ENCODE data around the gene POLH. TPM values are rescaled to one million over a fixed set of nuclear protein-coding genes. Genes with fewer than 3 reads are reported as not detected.

Gene POLH
- total and polyA plus RNA-seq, 10 of the 15 experiments (the other 5 are each of a cell fraction or from before 2014, with no cell fraction given) = 5.5 to 33.6 (median 18.6) TPM

DNA sequence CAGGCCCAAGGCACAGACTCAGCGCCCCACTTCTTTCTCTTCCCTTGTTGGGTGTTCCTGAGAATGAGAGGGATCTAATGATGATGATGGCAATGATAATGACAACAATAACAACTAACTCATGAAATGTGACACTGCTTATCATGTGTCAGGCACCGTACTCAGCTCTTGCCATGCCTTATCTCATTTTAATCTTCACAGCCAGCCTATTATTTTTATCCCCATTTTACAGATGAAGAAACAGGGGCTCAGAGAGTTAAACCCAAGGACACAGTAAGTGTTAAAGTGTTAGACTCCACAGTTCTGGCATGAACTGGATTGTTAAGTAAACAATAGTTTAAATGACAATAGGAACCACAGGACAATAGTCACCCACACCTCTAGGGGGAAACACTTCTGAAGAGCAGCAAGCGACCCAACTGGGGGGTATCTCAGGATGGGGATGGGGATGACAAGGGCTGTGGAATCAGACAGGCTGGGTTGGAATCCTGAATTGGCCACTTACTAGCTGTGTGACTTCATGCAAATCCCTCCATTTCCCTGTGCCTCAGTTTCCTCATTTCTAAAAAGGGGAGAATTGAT, 81.3 kb downstream of the POLH start:
- Histone ChIP-seq H3K4me1 (ENCODE audit: control insufficient read depth, insufficient read depth, low read length) (peaks cover 6% of the 10 kb centered on the region), H3K4me2 (ENCODE audit: control insufficient read depth, insufficient read depth) (no peak overlapping the region), H3K79me2 (ENCODE audit: control insufficient read depth, insufficient read depth, low read length) (no peaks in the 10 kb centered on the region), H3K36me3 (ENCODE audit: control insufficient read depth in 2 of 2, insufficient read depth in 2 of 2, low read length in 1 of 2) (no peaks in the 10 kb centered on the region), H3K27me3 (replicated peaks in 1 of 2; ENCODE audit: control insufficient read depth in 2 of 2, insufficient read depth in 2 of 2, low read length in 1 of 2) (no peaks in the 10 kb centered on the region), H4K20me1 (ENCODE audit: control insufficient read depth, insufficient read depth) (no peaks in the 10 kb centered on the region), H3K9ac (ENCODE audit: control insufficient read depth, insufficient read depth, low read length) (no peak overlapping the region), H3K27ac (ENCODE audit: control insufficient read depth, insufficient read depth) (no peak overlapping the region), H3K4me3 (no peak overlapping the region), H3K9me3 (replicated peaks; ENCODE audit: control insufficient read depth, insufficient read depth, low read length) (peaks cover 5% of the 10 kb centered on the region; the same call in 2 of the 3 replicates), H2AFZ (ENCODE audit: control insufficient read depth, low read depth, low read length) (no peak overlapping the region)
- 73% methylated on average over 3 of the region's 3 CpGs for WGBS (ENCODE audit: insufficient coverage, insufficient replicate concordance, low lambda C conversion rate, missing lambda C conversion rate)
- DNase-seq (ENCODE audit: low read depth, low spot score) (no peak), FAIRE-seq (no peak), ATAC-seq (no peak)
- ChIA-PET CTCF (interaction anchor here (1.8 kb wide), 1 partner anchor 9 kb away, joined by 4 read pairs; no protein-coding TSS in a partner anchor), SMC1A (ENCODE audit: uncharacterized antibody, unreplicated experiment) (interaction anchor here (0.7 to 1.7 kb wide), 2 partner anchors 9 to 49 kb away, joined by 3 to 7 read pairs; no protein-coding TSS in a partner anchor), RAD21 (ENCODE audit: unreplicated experiment) (interaction anchor here (1.3 to 1.4 kb wide), 2 partner anchors 9 to 28 kb away, joined by 3 to 4 read pairs; partner anchors contain the start of gene GTPBP2), POLR2A (interaction anchor here (1.1 kb wide), 1 partner anchor 410 kb away, joined by 3 read pairs; no protein-coding TSS in a partner anchor)
- TF ChIP-seq, protein P1, sequence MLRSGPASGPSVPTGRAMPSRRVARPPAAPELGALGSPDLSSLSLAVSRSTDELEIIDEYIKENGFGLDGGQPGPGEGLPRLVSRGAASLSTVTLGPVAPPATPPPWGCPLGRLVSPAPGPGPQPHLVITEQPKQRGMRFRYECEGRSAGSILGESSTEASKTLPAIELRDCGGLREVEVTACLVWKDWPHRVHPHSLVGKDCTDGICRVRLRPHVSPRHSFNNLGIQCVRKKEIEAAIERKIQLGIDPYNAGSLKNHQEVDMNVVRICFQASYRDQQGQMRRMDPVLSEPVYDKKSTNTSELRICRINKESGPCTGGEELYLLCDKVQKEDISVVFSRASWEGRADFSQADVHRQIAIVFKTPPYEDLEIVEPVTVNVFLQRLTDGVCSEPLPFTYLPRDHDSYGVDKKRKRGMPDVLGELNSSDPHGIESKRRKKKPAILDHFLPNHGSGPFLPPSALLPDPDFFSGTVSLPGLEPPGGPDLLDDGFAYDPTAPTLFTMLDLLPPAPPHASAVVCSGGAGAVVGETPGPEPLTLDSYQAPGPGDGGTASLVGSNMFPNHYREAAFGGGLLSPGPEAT (IDR thresholded peaks at IDR 0.05; ENCODE audit: low read depth) = no peak
- TF ChIP-seq, protein P2, sequence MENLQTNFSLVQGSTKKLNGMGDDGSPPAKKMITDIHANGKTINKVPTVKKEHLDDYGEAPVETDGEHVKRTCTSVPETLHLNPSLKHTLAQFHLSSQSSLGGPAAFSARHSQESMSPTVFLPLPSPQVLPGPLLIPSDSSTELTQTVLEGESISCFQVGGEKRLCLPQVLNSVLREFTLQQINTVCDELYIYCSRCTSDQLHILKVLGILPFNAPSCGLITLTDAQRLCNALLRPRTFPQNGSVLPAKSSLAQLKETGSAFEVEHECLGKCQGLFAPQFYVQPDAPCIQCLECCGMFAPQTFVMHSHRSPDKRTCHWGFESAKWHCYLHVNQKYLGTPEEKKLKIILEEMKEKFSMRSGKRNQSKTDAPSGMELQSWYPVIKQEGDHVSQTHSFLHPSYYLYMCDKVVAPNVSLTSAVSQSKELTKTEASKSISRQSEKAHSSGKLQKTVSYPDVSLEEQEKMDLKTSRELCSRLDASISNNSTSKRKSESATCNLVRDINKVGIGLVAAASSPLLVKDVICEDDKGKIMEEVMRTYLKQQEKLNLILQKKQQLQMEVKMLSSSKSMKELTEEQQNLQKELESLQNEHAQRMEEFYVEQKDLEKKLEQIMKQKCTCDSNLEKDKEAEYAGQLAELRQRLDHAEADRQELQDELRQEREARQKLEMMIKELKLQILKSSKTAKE (IDR thresholded peaks at IDR 0.05; ENCODE audit: low read depth, poor library complexity, severe bottlenecking) = no peak
- TF ChIP-seq NRF1 (conservative IDR thresholded peaks at IDR 0.05; ENCODE audit: low read depth, low read length) (no peak), SMAD5 (IDR thresholded peaks at IDR 0.05; ENCODE audit: low read depth) (no peak), NFYA (IDR thresholded peaks at IDR 0.05; ENCODE audit: borderline replicate concordance, low read depth, low read length) (no peak), PML (IDR thresholded peaks at IDR 0.05; ENCODE audit: low read length) (no peak), ZNF217 (IDR thresholded peaks at IDR 0.05) (no peak), MEF2A (IDR thresholded peaks at IDR 0.05; ENCODE audit: insufficient read depth, low read depth, low read length) (no peak), SIN3A (IDR thresholded peaks at IDR 0.05; ENCODE audit: low read depth, low read length) (no peak), MYB (IDR thresholded peaks at IDR 0.05; ENCODE audit: borderline replicate concordance, low read depth, low read length) (no peak)
- TF ChIP-seq, protein P3, sequence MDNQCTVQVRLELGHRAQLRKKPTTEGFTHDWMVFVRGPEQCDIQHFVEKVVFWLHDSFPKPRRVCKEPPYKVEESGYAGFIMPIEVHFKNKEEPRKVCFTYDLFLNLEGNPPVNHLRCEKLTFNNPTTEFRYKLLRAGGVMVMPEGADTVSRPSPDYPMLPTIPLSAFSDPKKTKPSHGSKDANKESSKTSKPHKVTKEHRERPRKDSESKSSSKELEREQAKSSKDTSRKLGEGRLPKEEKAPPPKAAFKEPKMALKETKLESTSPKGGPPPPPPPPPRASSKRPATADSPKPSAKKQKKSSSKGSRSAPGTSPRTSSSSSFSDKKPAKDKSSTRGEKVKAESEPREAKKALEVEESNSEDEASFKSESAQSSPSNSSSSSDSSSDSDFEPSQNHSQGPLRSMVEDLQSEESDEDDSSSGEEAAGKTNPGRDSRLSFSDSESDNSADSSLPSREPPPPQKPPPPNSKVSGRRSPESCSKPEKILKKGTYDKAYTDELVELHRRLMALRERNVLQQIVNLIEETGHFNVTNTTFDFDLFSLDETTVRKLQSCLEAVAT (IDR thresholded peaks at IDR 0.05) = no peak
- TF ChIP-seq, protein P4, sequence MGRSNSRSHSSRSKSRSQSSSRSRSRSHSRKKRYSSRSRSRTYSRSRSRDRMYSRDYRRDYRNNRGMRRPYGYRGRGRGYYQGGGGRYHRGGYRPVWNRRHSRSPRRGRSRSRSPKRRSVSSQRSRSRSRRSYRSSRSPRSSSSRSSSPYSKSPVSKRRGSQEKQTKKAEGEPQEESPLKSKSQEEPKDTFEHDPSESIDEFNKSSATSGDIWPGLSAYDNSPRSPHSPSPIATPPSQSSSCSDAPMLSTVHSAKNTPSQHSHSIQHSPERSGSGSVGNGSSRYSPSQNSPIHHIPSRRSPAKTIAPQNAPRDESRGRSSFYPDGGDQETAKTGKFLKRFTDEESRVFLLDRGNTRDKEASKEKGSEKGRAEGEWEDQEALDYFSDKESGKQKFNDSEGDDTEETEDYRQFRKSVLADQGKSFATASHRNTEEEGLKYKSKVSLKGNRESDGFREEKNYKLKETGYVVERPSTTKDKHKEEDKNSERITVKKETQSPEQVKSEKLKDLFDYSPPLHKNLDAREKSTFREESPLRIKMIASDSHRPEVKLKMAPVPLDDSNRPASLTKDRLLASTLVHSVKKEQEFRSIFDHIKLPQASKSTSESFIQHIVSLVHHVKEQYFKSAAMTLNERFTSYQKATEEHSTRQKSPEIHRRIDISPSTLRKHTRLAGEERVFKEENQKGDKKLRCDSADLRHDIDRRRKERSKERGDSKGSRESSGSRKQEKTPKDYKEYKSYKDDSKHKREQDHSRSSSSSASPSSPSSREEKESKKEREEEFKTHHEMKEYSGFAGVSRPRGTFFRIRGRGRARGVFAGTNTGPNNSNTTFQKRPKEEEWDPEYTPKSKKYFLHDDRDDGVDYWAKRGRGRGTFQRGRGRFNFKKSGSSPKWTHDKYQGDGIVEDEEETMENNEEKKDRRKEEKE (IDR thresholded peaks at IDR 0.05) = no peak
- intact Hi-C loops (cut with micrococcal nuclease; ENCODE audit: unreplicated experiment) = no loop called here
- BruUV-seq (replicated peaks) = no TSS peak
- in situ Hi-C loops (cut with MboI) = no loop called here
